CD4-positive, CD25-positive, alpha-beta regulatory T cell (primary cell): Measurements from ENCODE around the gene MYO1E. TPM values are rescaled to one million over a fixed set of nuclear protein-coding genes. Genes with fewer than 3 reads are reported as not detected.

Experiments used
- ATAC-seq, 2 donors: fragments of 150-1000 bp; cut with Tn5 transposase; one replicate each; pipeline ENCODE4 v1.10.0; 2021; ENCODE audit warnings: low read depth in 2 of 2, moderate number of reproducible peaks in 2 of 2, moderate library complexity in 1 of 2
- DNase-seq, 3 donors: peaks; one replicate each; pipeline versions ENCODE4 v3.0.0 to v3.0.0-alpha.2; 2012 to 2022; ENCODE audit warnings: mixed read lengths in 1 of 3
- H3K27ac ChIP-seq: one replicate; pipeline ENCODE4 v1.7.0; 2013; ENCODE audit warnings: mild to moderate bottlenecking, low read length; ENCODE audit not compliant: insufficient read depth, poor library complexity, severe bottlenecking
- H3K27me3 ChIP-seq: one replicate; pipeline ENCODE4 v1.7.0; 2013; ENCODE audit warnings: low read length; ENCODE audit not compliant: control insufficient read depth, insufficient read depth
- H3K36me3 ChIP-seq: one replicate; pipeline ENCODE4 v1.7.0; 2013; ENCODE audit warnings: mild to moderate bottlenecking, low read length, moderate library complexity; ENCODE audit not compliant: control insufficient read depth, insufficient read depth
- H3K4me1 ChIP-seq: 2 replicates; pipeline ENCODE4 v1.7.0; 2013; ENCODE audit warnings: mild to moderate bottlenecking, low read length; ENCODE audit not compliant: insufficient read depth, control insufficient read depth, poor library complexity, severe bottlenecking
- H3K4me3 ChIP-seq: one replicate; pipeline ENCODE4 v1.7.0; 2013; ENCODE audit warnings: low read depth, mild to moderate bottlenecking, low read length, moderate library complexity
- H3K9me3 ChIP-seq, 2 experiments: 1 replicate in 1 of 2; 2 replicates in 1 of 2; pipeline ENCODE4 v1.7.0; 2013; ENCODE audit warnings: low read length in 2 of 2, mild to moderate bottlenecking in 1 of 2, moderate library complexity in 1 of 2; ENCODE audit not compliant: control insufficient read depth in 2 of 2
- H3K27ac Mint-ChIP-seq, 3 donors: one replicate each; pipeline ENCODE4 v1.8.0; 2020 to 2022; ENCODE audit warnings: mild to moderate bottlenecking in 3 of 3, mixed read lengths in 3 of 3, moderate library complexity in 2 of 3
- H3K27me3 Mint-ChIP-seq: one replicate; pipeline ENCODE4 v1.8.0; 2022; ENCODE audit warnings: mild to moderate bottlenecking, mixed read lengths
- H3K36me3 Mint-ChIP-seq: one replicate; pipeline ENCODE4 v1.8.0; 2020; ENCODE audit warnings: mixed read lengths
- H3K4me1 Mint-ChIP-seq, 4 donors: one replicate each; pipeline ENCODE4 v1.8.0; 2020 to 2022; ENCODE audit warnings: mixed read lengths in 4 of 4, mild to moderate bottlenecking in 1 of 4
- H3K4me3 Mint-ChIP-seq, 4 donors: one replicate each; pipeline ENCODE4 v1.8.0; 2020 to 2022; ENCODE audit warnings: mild to moderate bottlenecking in 4 of 4, mixed read lengths in 4 of 4, moderate library complexity in 3 of 4
- H3K9me3 Mint-ChIP-seq, 7 donors: one replicate each; pipeline ENCODE4 v1.8.0; 2020 to 2022; ENCODE audit warnings: mixed read lengths in 7 of 7, mild to moderate bottlenecking in 3 of 7, moderate library complexity in 2 of 7
- polyA plus RNA-seq, 4 donors: library from polyadenylated mRNA; unstranded; fragments of 300-500 nt; fragmentation: Illumina TruSeq; gene quantifications; one replicate each; pipeline ENCODE4 v1.2.3, GENCODE V29; 2021
- total RNA-seq: library from RNA; stranded (reverse); gene quantifications from one replicate; pipeline ENCODE4 v1.2.3, GENCODE V29; 2022

The MYO1E gene
- total and polyA plus RNA-seq, 5 donors from 2014 or later = 0.14 to 1.6 (median 0.75) TPM

DNA sequence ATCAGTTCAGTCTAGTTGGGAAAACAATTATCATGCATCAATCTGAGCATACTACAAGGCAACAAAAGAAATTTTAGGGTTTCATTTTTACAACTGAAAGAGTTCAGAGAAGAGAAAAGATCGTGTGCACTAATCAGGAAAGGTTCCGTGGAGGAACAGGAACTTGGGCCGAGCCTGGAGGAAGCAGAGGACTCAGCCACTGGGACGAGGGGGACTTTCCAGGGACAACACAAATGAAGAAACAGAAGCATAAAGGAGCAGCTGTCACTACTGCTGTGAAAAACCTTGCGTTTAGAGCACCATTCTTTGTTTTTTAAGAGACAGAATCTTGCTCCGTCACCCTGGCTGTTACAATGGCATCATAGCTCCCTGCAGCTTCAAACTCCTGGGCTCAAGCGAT lies 60.5 kb downstream of the MYO1E start:
- Histone ChIP-seq H3K36me3 (no peaks in the 10 kb centered on the region), H3K4me1 (no peaks in the 10 kb centered on the region), H3K27me3 (no peaks in the 10 kb centered on the region), H3K9me3 (no peaks in the 10 kb centered on the region), H3K4me3 (no peak overlapping the region), H3K27ac (no peak overlapping the region)
- H3K4me1 Mint-ChIP-seq = peaks cover 0 to 5% (median 0%) of the 10 kb centered on the region in 4 donors
- no peak overlapping the region for H3K27ac Mint-ChIP-seq
- H3K27me3 Mint-ChIP-seq = peaks cover 4% of the 10 kb centered on the region
- no peak overlapping the region for H3K4me3 Mint-ChIP-seq
- no peaks in the 10 kb centered on the region for H3K36me3 Mint-ChIP-seq
- H3K9me3 Mint-ChIP-seq = peaks cover 0 to 5% (median 0%) of the 10 kb centered on the region in 7 donors
- ATAC-seq = no peak
- DNase-seq = no peak

DNA sequence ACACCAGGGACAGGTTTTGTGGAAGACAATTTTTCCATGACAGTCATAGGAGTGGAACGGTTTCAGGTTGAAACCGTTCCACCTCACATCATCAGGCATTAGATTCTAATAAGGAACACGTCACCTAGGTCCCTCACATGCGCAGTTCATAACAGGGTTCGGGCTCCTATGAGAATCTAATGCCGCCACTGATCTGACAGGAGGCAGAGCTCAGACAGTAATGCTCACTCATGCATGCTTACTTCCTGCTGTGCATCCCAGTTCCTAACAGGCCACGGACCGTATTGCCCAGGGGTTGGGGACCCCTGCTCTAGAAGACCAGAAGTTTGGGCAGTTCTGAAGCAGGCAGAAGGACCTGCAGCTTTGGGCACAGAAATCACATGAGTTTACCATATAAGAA lies 61.5 kb downstream of the MYO1E start:
- peaks cover 0 to 5% (median 0%) of the 10 kb centered on the region in 7 donors for H3K9me3 Mint-ChIP-seq
- no peaks in the 10 kb centered on the region for H3K4me1 ChIP-seq
- H3K9me3 ChIP-seq = no peaks in the 10 kb centered on the region
- no peak for ATAC-seq
- H3K4me1 Mint-ChIP-seq = peaks cover 0 to 5% (median 0%) of the 10 kb centered on the region in 4 donors
- no peak overlapping the region for H3K27ac ChIP-seq
- no peaks in the 10 kb centered on the region for H3K27me3 ChIP-seq
- no peak for DNase-seq
- no peaks in the 10 kb centered on the region for H3K36me3 ChIP-seq
- no peaks in the 10 kb centered on the region for H3K36me3 Mint-ChIP-seq
- no peak overlapping the region for H3K4me3 Mint-ChIP-seq
- H3K27ac Mint-ChIP-seq = no peak overlapping the region
- peaks cover 4% of the 10 kb centered on the region for H3K27me3 Mint-ChIP-seq
- H3K4me3 ChIP-seq = no peak overlapping the region

DNA sequence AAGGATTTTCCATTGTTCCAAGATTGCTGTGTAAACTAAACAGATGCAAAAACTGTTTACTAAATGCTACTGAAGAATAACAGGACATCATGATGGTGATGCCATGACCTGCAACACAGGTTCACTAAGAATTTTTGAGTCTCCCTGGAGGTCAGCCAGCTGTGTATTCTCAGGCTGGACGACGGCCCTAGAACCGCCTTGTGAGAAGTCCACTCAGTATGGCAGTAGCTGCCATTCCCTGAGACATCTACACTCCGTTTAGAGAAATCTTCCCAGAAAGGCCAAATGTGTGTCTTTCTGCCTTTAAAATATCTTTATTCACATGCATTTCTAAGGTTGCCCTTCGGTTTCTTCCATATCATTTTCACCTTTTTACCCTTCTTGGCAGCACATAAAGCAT lies 63.3 kb downstream of the MYO1E start:
- Histone ChIP-seq H3K36me3 (no peaks in the 10 kb centered on the region), H3K4me1 (no peaks in the 10 kb centered on the region), H3K27ac (no peak overlapping the region), H3K4me3 (no peak overlapping the region), H3K27me3 (no peaks in the 10 kb centered on the region), H3K9me3 (no peaks in the 10 kb centered on the region)
- no peak for DNase-seq
- H3K36me3 Mint-ChIP-seq = no peaks in the 10 kb centered on the region
- H3K9me3 Mint-ChIP-seq = peaks cover 0 to 5% (median 0%) of the 10 kb centered on the region in 7 donors
- no peak for ATAC-seq
- no peak overlapping the region for H3K4me3 Mint-ChIP-seq
- H3K27me3 Mint-ChIP-seq = peaks cover 3% of the 10 kb centered on the region
- H3K27ac Mint-ChIP-seq = no peak overlapping the region
- H3K4me1 Mint-ChIP-seq = peaks cover 0 to 5% (median 0%) of the 10 kb centered on the region in 4 donors

DNA sequence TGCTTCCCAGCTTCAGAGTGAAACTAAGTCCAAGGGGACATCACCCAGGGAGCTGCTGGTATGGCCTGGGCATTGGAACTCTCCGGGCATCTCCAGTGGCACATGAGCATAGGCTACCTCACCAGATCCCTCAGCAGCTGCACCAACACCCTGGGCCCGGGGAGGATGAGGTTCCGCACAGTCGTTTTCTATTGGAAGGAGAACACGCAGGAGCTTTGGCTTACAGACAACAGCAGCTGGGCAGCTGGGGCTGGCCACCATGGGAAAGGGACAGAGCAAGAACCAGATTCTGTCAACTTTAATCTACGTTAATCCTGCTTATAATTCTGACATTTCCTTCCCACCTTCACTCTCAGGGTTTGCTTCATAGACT lies 65.5 kb downstream of the MYO1E start:
- no peak overlapping the region for H3K27ac ChIP-seq
- H3K36me3 ChIP-seq = no peaks in the 10 kb centered on the region
- no peak overlapping the region for H3K4me3 ChIP-seq
- H3K27me3 Mint-ChIP-seq = no peaks in the 10 kb centered on the region
- no peaks in the 10 kb centered on the region for H3K9me3 ChIP-seq
- H3K4me3 Mint-ChIP-seq = no peak overlapping the region
- H3K9me3 Mint-ChIP-seq = peaks cover 0 to 2% (median 0%) of the 10 kb centered on the region in 7 donors
- no peaks in the 10 kb centered on the region for H3K36me3 Mint-ChIP-seq
- no peak overlapping the region for H3K27ac Mint-ChIP-seq
- peaks cover 0 to 7% (median 0%) of the 10 kb centered on the region in 4 donors for H3K4me1 Mint-ChIP-seq
- DNase-seq = no peak
- no peak for ATAC-seq
- no peaks in the 10 kb centered on the region for H3K27me3 ChIP-seq
- no peaks in the 10 kb centered on the region for H3K4me1 ChIP-seq

DNA sequence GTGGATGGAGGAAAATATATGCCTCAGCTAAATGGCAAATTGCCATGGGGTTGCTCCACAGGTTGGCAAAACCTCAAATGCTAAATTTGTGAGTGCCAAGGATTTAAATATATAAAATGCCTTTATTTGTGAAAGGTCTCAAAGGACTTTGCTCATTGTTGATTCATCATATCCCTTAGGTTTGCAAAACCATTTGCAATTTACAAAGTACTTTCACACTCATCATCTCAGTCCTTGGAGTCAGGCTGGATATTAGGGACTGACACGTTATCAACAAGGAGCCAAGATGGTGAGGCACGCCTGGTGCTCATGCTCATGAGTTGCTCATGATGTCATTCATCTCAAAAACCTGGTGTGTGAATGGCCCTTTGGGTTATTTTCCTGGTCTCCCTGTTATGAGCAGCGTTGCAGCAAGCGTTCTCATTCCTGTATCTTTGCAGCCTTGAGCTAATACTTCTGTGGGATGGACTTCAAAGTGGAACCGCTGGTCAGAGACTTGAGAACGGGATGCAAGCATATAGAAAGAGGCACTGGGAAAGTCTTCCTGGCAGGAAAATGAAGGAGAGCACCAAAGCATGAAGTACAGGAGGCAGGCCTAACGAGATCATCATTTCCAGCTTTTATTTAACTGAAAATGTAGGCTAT lies 66.0 kb downstream of the MYO1E start:
- no peaks in the 10 kb centered on the region for H3K4me1 ChIP-seq
- no peak overlapping the region for H3K27ac ChIP-seq
- Mint-ChIP-seq H3K36me3 (no peaks in the 10 kb centered on the region), H3K9me3 (no peaks in the 10 kb centered on the region), H3K4me3 (no peak overlapping the region), H3K27me3 (no peaks in the 10 kb centered on the region), H3K27ac (no peak overlapping the region), H3K4me1 (peaks cover 0 to 8% (median 2%) of the 10 kb centered on the region in 4 donors)
- H3K9me3 ChIP-seq = no peaks in the 10 kb centered on the region
- H3K27me3 ChIP-seq = no peaks in the 10 kb centered on the region
- ATAC-seq (no peak), DNase-seq (no peak)
- H3K36me3 ChIP-seq = no peaks in the 10 kb centered on the region
- H3K4me3 ChIP-seq = no peak overlapping the region

DNA sequence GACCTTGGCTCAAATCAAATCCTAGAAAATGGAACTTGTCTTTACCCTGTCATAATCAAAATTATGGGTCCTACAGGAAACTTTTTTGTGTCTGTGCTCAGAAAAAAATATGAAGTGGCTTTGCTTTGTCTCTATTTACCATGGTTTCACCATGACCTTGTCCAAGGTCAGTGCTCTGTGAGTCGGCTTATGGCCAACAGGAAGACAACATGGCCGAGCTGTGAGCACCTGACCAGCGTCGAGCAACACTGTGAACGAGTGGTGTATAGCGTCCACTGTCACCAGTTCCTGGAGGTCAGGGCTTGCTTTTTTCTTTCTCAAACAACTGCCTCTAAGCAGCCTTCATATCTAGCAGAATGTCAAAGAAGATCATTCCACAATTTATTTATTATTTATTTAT lies 67.9 kb downstream of the MYO1E start:
- Histone ChIP-seq H3K4me1 (peaks cover 12% of the 10 kb centered on the region), H3K9me3 (no peaks in the 10 kb centered on the region), H3K36me3 (no peaks in the 10 kb centered on the region), H3K27me3 (no peaks in the 10 kb centered on the region), H3K4me3 (no peak overlapping the region), H3K27ac (no peak overlapping the region)
- no peaks in the 10 kb centered on the region for H3K27me3 Mint-ChIP-seq
- H3K9me3 Mint-ChIP-seq = no peaks in the 10 kb centered on the region
- DNase-seq (no peak), ATAC-seq (no peak)
- no peak overlapping the region for H3K27ac Mint-ChIP-seq
- H3K36me3 Mint-ChIP-seq = no peaks in the 10 kb centered on the region
- H3K4me1 Mint-ChIP-seq = peaks cover 9 to 22% (median 18%) of the 10 kb centered on the region in 4 donors
- no peak overlapping the region for H3K4me3 Mint-ChIP-seq

DNA sequence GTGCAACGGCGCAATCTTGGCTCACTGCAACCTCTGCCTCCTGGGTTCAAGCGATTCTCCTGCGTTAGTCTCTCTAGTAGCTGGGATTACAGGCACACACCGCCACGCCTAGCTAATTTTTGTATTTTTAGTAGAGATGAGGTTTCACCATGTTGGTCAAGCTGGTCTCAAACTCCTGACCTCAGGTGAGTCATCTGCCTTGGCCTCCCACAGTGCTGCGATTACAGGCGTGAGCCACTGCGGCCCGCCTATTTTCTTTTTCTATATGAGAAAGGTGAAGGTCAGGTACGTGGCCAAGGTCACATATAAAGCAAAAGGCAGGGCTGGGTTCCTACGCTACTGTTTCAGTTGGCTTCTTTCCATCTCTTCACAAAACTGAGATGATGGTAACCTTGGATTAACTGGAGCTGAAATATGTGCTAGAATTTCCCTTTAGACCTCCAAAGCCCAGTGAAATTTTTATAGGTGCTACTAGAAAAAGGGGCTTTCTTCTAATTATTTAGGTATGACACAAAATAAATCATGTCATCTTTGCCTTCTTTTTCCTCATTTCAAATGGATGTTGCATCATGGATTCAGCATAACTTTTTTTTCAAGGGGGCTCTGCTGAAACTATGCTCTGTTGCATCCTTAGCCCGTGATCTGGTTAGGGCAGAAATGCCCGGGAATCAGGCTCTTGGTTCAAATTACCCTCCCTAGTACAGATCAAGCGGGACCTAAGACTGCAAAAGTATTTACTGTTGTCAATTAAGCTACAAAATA lies 68.5 kb downstream of the MYO1E start:
- H3K27me3 ChIP-seq = no peaks in the 10 kb centered on the region
- no peak for ATAC-seq
- H3K36me3 ChIP-seq = no peaks in the 10 kb centered on the region
- H3K4me3 ChIP-seq = no peak overlapping the region
- Mint-ChIP-seq H3K36me3 (no peaks in the 10 kb centered on the region), H3K4me1 (peaks cover 14 to 27% (median 22%) of the 10 kb centered on the region in 4 donors), H3K4me3 (no peak overlapping the region), H3K9me3 (no peaks in the 10 kb centered on the region), H3K27ac (no peak overlapping the region), H3K27me3 (no peaks in the 10 kb centered on the region)
- DNase-seq = no peak
- peaks cover 15% of the 10 kb centered on the region for H3K4me1 ChIP-seq
- H3K9me3 ChIP-seq = no peaks in the 10 kb centered on the region
- H3K27ac ChIP-seq = no peak overlapping the region

DNA sequence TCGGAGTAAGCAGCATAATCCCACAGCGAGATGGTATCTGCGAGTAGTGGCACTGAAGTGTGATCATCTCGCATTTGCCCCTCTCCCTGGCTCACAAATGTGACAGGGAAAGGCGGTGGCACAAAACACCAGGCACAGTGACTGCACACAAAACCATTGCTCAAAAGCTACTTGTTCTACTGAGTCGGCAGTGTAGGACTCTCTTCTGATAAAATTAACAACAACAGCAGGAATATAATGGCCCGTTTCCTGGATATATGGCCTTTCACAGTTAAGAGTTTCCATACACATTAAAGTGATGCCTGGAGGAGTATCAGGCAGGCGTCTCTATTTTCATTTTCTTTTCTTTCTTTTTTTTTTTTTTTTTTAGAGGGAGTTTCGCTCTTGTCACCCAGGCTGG lies 69.0 kb downstream of the MYO1E start:
- Mint-ChIP-seq H3K27ac (no peak overlapping the region), H3K4me1 (peaks cover 16 to 33% (median 23%) of the 10 kb centered on the region in 4 donors), H3K36me3 (no peaks in the 10 kb centered on the region), H3K4me3 (no peak overlapping the region), H3K9me3 (no peaks in the 10 kb centered on the region), H3K27me3 (no peaks in the 10 kb centered on the region)
- Histone ChIP-seq H3K4me1 (peaks cover 15% of the 10 kb centered on the region), H3K27ac (no peak overlapping the region), H3K9me3 (no peaks in the 10 kb centered on the region), H3K36me3 (no peaks in the 10 kb centered on the region), H3K4me3 (no peak overlapping the region), H3K27me3 (no peaks in the 10 kb centered on the region)
- DNase-seq (no peak), ATAC-seq (no peak)
